OCI-LY7 (cell line): Measurements from ENCODE around the gene ABCA4.

ENCODE experiments used
- CTCF ChIP-seq: fragments of 200-600 bp; sonication (generic); conservative IDR thresholded peaks from 2 replicates; pipeline ENCODE4 v1.5.1; 2014; ENCODE audit warnings: mild to moderate bottlenecking, antibody characterized with exemption, low read length, moderate library complexity, mixed read lengths
- EZH2phosphoT487 ChIP-seq: fragments of 200-600 bp; sonication (generic); IDR thresholded peaks from 2 replicates; pipeline ENCODE4 v1.6.1; 2018; ENCODE audit warnings: low read depth, borderline replicate concordance, mild to moderate bottlenecking, mixed run types, antibody characterized with exemption, low read length, moderate library complexity, mixed read lengths

DNA sequence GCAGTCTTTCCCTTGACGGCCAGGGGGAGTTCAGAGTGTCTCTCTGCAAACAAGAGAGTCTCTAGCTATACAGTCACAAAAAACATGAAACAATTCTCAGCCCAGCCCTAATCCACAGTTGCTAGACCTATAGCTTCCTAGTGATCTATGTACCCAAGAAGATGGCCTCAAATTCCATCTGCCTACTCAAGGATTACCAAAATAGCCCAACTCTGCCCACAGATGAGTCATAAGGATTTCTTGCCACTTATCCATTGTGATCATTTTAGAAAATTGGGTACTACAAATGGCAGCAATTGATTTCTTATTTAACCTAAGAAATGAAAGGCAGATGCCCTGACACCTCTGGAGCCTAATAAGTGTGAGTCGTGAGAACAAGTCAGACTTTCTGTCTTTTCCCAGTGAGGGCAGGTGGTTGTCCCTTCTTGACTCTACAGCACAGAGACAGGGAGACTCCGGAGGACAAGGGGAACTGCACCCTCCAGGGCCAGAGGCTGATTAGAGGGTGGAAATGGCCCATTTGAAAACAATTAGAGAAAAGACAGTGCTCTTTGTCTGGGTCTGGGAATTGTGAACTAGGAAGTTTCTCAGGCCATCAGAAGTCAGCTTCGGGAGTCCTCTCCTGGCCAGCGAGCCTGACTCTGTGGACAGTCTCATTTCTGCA is 65.4 kb downstream of the ABCA4 start:
- TF ChIP-seq CTCF (no peak), EZH2phosphoT487 (no peak)
